Fibroblast of pulmonary artery (primary cell): ENCODE results near the gene MYOZ2.
A peak's percentile ranks its signal among the peaks of the same experiment; 100 is the strongest.

Source experiments
- DNase-seq: peaks from one replicate; pipeline ENCODE4 v3.0.0-alpha.2; 2010; ENCODE audit warnings: low read depth
- H3K4me3 ChIP-seq: replicated peaks from 2 replicates; pipeline ENCODE4 v1.5.1; 2011; ENCODE audit warnings: low read depth, mild to moderate bottlenecking, control low read depth, low read length, moderate library complexity
- TF ChIP-seq, protein P1 (sequence below): IDR thresholded peaks from 2 replicates; pipeline ENCODE4 v1.5.1; 2011; ENCODE audit warnings: mild to moderate bottlenecking, control low read depth, low read length, inconsistent platforms; ENCODE audit errors: missing control alignments

Gene MYOZ2

DNA sequence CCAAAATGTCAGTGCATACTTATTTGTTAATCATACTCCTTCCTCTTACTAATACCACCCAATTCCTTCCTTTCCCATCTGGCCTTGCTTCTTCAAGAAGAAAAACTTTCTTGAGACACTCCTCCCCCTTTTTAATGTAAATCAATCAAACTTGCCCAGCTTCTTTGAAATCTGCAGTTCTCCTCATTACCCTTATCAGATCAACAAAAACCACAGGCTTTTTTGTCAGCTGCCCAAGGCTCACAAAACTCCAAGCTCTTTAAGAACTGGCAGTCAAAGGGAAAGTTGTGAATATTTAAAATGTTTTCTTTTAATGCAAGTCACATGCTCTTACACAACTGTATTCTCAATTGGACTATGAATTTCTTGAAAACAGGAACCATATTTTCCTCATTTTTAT, 11.3 kb upstream of the MYOZ2 start:
- DNase-seq = peak; percentile 49
- TF ChIP-seq, protein P1, sequence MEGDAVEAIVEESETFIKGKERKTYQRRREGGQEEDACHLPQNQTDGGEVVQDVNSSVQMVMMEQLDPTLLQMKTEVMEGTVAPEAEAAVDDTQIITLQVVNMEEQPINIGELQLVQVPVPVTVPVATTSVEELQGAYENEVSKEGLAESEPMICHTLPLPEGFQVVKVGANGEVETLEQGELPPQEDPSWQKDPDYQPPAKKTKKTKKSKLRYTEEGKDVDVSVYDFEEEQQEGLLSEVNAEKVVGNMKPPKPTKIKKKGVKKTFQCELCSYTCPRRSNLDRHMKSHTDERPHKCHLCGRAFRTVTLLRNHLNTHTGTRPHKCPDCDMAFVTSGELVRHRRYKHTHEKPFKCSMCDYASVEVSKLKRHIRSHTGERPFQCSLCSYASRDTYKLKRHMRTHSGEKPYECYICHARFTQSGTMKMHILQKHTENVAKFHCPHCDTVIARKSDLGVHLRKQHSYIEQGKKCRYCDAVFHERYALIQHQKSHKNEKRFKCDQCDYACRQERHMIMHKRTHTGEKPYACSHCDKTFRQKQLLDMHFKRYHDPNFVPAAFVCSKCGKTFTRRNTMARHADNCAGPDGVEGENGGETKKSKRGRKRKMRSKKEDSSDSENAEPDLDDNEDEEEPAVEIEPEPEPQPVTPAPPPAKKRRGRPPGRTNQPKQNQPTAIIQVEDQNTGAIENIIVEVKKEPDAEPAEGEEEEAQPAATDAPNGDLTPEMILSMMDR = no peak
- H3K4me3 ChIP-seq = no peak overlapping the region

DNA sequence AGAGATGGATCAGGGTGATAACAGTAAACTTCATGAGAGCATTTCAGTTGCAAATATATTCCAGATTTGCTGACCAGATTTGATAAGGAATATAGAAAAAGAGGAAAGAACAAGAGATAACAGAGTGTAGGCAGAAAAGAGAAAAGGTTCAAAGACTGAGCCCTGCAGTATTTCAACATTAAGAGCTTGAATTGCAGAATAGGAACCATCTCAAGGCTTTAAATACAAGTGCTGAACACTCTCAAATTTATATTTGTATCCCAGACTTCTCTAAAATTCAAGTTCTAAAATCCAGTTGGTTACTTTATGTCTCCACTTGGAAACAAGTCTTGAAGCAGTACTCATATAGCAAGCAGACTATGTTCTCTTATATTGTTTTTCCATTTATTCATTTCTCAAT, 9.7 kb upstream of the MYOZ2 start:
- DNase-seq = no peak
- TF ChIP-seq, protein P1 = no peak
- no peak overlapping the region for H3K4me3 ChIP-seq

DNA sequence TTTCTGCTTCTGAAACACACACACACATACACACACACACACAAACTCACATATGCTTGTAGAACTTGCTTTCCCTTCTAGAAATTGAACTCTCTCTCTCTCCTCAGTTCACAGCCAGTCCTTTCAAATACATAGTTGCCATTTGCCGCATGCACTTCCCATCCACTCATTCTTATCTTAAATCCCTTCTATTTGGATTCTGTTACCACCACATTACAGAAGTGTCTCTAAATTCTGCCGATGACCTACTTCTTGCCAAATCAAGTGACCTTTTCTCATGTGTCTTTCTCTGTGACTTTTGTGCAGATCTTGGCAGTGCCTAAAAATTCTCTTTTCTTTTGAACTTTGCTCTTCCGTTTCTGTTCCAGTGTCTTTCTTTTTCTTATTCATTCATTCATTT, 7.5 kb upstream of the MYOZ2 start:
- H3K4me3 ChIP-seq = no peak overlapping the region
- TF ChIP-seq, protein P1 = no peak
- DNase-seq = no peak

- TF ChIP-seq, protein P1 = no peak
- H3K4me3 ChIP-seq = no peak overlapping the region
- DNase-seq = peak; percentile 64
Observed at GRCh38 chr4:119130365-119131065, 5.1 kb upstream of the MYOZ2 start.

DNA sequence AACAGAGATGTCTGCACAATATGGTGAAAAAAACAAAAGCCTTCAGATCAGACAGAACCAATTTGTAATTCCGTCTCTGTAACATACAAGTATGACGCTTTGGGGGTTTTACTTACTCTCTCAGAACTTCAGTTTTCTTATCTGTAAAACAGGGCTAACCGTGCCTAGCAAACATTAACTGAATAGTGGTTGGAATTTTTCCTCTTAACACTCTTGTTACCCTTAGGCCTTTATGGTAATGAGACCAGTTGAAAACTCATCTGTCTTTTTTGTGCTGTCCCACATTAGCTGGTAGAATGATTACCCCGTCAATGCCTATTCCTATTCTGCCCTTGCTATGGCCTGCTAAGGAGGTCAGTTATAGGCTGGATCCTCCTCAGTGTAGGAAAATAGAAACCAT, 4.5 kb upstream of the MYOZ2 start:
- no peak for DNase-seq
- TF ChIP-seq, protein P1 = no peak
- H3K4me3 ChIP-seq = no peak overlapping the region

DNA sequence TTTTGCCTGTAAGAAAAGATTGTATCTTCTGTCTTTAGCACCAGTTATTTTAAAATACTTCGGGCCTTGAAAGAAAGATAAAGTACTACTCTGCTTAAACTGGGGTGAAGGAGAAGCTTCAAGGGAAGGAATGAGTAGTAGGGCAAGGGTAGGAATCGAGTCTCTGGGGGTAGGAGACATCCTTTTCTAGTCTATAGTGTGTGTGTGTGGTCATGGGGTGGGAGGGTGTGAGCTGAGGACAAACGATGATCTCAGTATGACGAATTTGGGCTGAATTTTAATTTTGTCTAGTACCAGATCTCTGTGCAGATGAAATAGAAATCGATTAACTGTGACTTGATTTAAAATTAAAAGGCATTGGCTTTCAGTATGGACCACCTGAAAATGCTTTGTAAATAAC, 3.3 kb upstream of the MYOZ2 start:
- H3K4me3 ChIP-seq = no peak overlapping the region
- DNase-seq = no peak
- TF ChIP-seq, protein P1 = no peak

DNA sequence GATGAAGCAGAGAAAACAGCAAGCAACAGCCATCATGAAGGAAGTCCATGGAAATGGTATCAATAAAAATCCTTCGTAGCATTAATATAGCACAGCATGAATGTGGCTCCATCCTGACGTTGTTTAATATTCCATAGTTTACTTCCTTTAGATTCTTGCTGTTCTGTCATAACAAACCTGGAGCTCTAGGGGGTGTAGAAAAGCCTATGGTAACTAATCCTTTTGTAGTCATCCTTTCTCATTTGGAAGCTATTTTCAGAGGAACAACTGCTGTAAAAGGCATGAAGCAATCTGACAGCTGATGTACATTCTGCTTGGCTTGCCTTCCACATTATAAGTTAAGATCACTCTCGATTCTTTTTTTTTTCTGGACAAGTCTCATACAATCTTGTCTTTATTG, 914 bp downstream of the MYOZ2 start:
- TF ChIP-seq, protein P1 = peak; percentile 18
- peak; percentile 48 for DNase-seq
- no peak overlapping the region for H3K4me3 ChIP-seq
